Non-pigmented ciliary epithelial cell (primary cell): ENCODE measurements around the gene ZNF385B.
A peak's percentile ranks its signal among the peaks of the same experiment; 100 is the strongest.
"Not testable (repeated sequence)": the region's sequence is repeated elsewhere in the genome, so short reads cannot be mapped to it uniquely, and the experiment has no call there.

ENCODE experiments used
- DNase-seq: peaks from one replicate; pipeline ENCODE4 v3.0.0-alpha.2; 2010; ENCODE audit warnings: low read depth

ZNF385B gene

GRCh38 chr2:179677746-179678505, 183.5 kb downstream of the ZNF385B start:
- no peak for DNase-seq

- DNase-seq = no peak
Measured at GRCh38 chr2:179677077-179677688, 184.2 kb downstream of the ZNF385B start.

GRCh38 chr2:179675435-179675834, 186.0 kb downstream of the ZNF385B start:
- DNase-seq = no peak

- DNase-seq = no peak
Measured at GRCh38 chr2:179671043-179671981, 190.1 kb downstream of the ZNF385B start.

- DNase-seq = no peak
Measured at GRCh38 chr2:179669196-179669595, 192.2 kb downstream of the ZNF385B start.

- no peak for DNase-seq
Measured at GRCh38 chr2:179664972-179665812, 196.2 kb downstream of the ZNF385B start.

- no peak for DNase-seq
Measured at GRCh38 chr2:179661986-179662385, 199.4 kb downstream of the ZNF385B start.

GRCh38 chr2:179657068-179657595, 204.3 kb downstream of the ZNF385B start:
- no peak for DNase-seq

- DNase-seq = peak; percentile 4
Measured at GRCh38 chr2:179655627-179656026, 205.8 kb downstream of the ZNF385B start.

GRCh38 chr2:179654806-179655205, 206.6 kb downstream of the ZNF385B start:
- no peak for DNase-seq

- no peak for DNase-seq
Measured at GRCh38 chr2:179652296-179652695, 209.1 kb downstream of the ZNF385B start.

GRCh38 chr2:179650420-179650819, 211.0 kb downstream of the ZNF385B start:
- no peak for DNase-seq

- DNase-seq = no peak
Measured at GRCh38 chr2:179646862-179647587, 214.4 kb downstream of the ZNF385B start.

- no peak for DNase-seq
Measured at GRCh38 chr2:179646173-179646769, 215.1 kb downstream of the ZNF385B start.

- no peak for DNase-seq
Measured at GRCh38 chr2:179645047-179645446, 216.4 kb downstream of the ZNF385B start.

- DNase-seq = no peak
Measured at GRCh38 chr2:179642462-179642861, 218.9 kb downstream of the ZNF385B start.

GRCh38 chr2:179636995-179637394, 224.4 kb downstream of the ZNF385B start:
- DNase-seq = no peak

GRCh38 chr2:179636100-179636980, 225.1 kb downstream of the ZNF385B start:
- no peak for DNase-seq

GRCh38 chr2:179631769-179632385, 229.5 kb downstream of the ZNF385B start:
- not testable (repeated sequence) for DNase-seq
